H9 (cell line): ENCODE measurements around the gene PNPLA6. TPM values are rescaled to one million over a fixed set of nuclear protein-coding genes. Genes with fewer than 3 reads are reported as not detected.

Experiments
- DNase-seq: peaks from one replicate; pipeline ENCODE4 v3.0.0-alpha.2; 2017
- H2AFZ ChIP-seq: one replicate; pipeline ENCODE4 v1.6.1; 2013; ENCODE audit warnings: mild to moderate bottlenecking, low read length, control low read depth, moderate library complexity
- H2AK5ac ChIP-seq: 2 replicates; pipeline ENCODE4 v1.6.1; 2013; ENCODE audit warnings: low read length, control low read depth, mixed read lengths; ENCODE audit not compliant: insufficient read length
- H2BK120ac ChIP-seq: one replicate; pipeline ENCODE4 v1.6.1; 2013; ENCODE audit warnings: low read depth, mild to moderate bottlenecking, low read length, control low read depth, inconsistent platforms; ENCODE audit not compliant: poor library complexity, severe bottlenecking
- H2BK12ac ChIP-seq: 2 replicates; pipeline ENCODE4 v1.6.1; 2013; ENCODE audit warnings: low read length, control low read depth, mixed read lengths, low read depth; ENCODE audit not compliant: insufficient read length
- H2BK15ac ChIP-seq: 2 replicates; pipeline ENCODE4 v1.6.1; 2013; ENCODE audit warnings: low read depth, low read length, control low read depth
- H2BK20ac ChIP-seq: one replicate; pipeline ENCODE4 v1.6.1; 2013; ENCODE audit warnings: low read depth, mild to moderate bottlenecking, low read length, control low read depth, inconsistent platforms; ENCODE audit not compliant: poor library complexity, severe bottlenecking
- H2BK5ac ChIP-seq: 2 replicates; pipeline ENCODE4 v1.6.1; 2013; ENCODE audit warnings: low read length, control low read depth, mixed read lengths; ENCODE audit not compliant: insufficient read length
- H3K14ac ChIP-seq: 2 replicates; pipeline ENCODE4 v1.6.1; 2013; ENCODE audit warnings: low read length, control low read depth; ENCODE audit not compliant: insufficient read depth
- H3K18ac ChIP-seq: 2 replicates; pipeline ENCODE4 v1.6.1; 2013; ENCODE audit warnings: low read depth, mild to moderate bottlenecking, mixed read lengths, low read length, control low read depth; ENCODE audit not compliant: insufficient read length
- H3K23ac ChIP-seq: 2 replicates; pipeline ENCODE4 v1.6.1; 2013; ENCODE audit warnings: low read length, control low read depth, mixed read lengths, low read depth; ENCODE audit not compliant: insufficient read length
- H3K23me2 ChIP-seq: 2 replicates; pipeline ENCODE4 v1.6.1; 2013; ENCODE audit warnings: low read depth, mild to moderate bottlenecking, mixed read lengths, low read length, control low read depth; ENCODE audit not compliant: insufficient read length, poor library complexity, severe bottlenecking
- H3K27ac ChIP-seq: 2 replicates; pipeline ENCODE4 v1.5.1; 2013; ENCODE audit warnings: low read length, control low read depth, mixed read lengths, low read depth; ENCODE audit not compliant: insufficient read length
- H3K27me3 ChIP-seq: 2 replicates; pipeline ENCODE4 v1.6.1; 2013; ENCODE audit warnings: low read length, control low read depth, inconsistent platforms; ENCODE audit not compliant: insufficient read depth
- H3K4ac ChIP-seq: 2 replicates; pipeline ENCODE4 v1.6.1; 2013; ENCODE audit warnings: low read depth, mild to moderate bottlenecking, control low read depth, inconsistent platforms, low read length, moderate library complexity
- H3K4me1 ChIP-seq: 2 replicates; pipeline ENCODE4 v1.6.1; 2013; ENCODE audit warnings: low read length, control low read depth, inconsistent platforms; ENCODE audit not compliant: insufficient read depth
- H3K4me2 ChIP-seq: 2 replicates; pipeline ENCODE4 v1.6.1; 2013; ENCODE audit warnings: low read length, control low read depth, mixed read lengths; ENCODE audit not compliant: insufficient read length, insufficient read depth
- H3K56ac ChIP-seq: 2 replicates; pipeline ENCODE4 v1.6.1; 2013; ENCODE audit warnings: low read depth, mild to moderate bottlenecking, mixed read lengths, low read length, control low read depth; ENCODE audit not compliant: insufficient read length
- H3K79me1 ChIP-seq: 2 replicates; pipeline ENCODE4 v1.6.1; 2013; ENCODE audit warnings: low read depth, mild to moderate bottlenecking, moderate library complexity, low read length, control low read depth, inconsistent platforms; ENCODE audit not compliant: insufficient read depth, poor library complexity, severe bottlenecking
- H3K79me2 ChIP-seq: 2 replicates; pipeline ENCODE4 v1.6.1; 2013; ENCODE audit warnings: low read length, control low read depth, inconsistent platforms; ENCODE audit not compliant: insufficient read depth
- H3K9ac ChIP-seq: 2 replicates; pipeline ENCODE4 v1.6.1; 2013; ENCODE audit warnings: low read length, control low read depth, mixed read lengths; ENCODE audit not compliant: insufficient read length; ENCODE audit errors: extremely low read depth
- H3K9me3 ChIP-seq: one replicate; pipeline ENCODE4 v1.6.1; 2013; ENCODE audit warnings: low read depth, low read length, inconsistent platforms; ENCODE audit not compliant: control insufficient read depth
- H3T11ph ChIP-seq: one replicate; pipeline ENCODE4 v1.6.1; 2013; ENCODE audit warnings: mild to moderate bottlenecking, low read length, control low read depth, inconsistent platforms
- H4K20me1 ChIP-seq: one replicate; pipeline ENCODE4 v1.6.1; 2013; ENCODE audit not compliant: control insufficient read depth, insufficient read length, insufficient read depth
- H4K5ac ChIP-seq: 2 replicates; pipeline ENCODE4 v1.6.1; 2013; ENCODE audit warnings: low read depth, mild to moderate bottlenecking, mixed read lengths, low read length, control low read depth; ENCODE audit not compliant: insufficient read length
- H4K8ac ChIP-seq: replicated peaks from 2 replicates; pipeline ENCODE4 v1.6.1; 2013; ENCODE audit warnings: low read length, control low read depth, mixed read lengths, low read depth; ENCODE audit not compliant: insufficient read length
- H4K91ac ChIP-seq: 2 replicates; pipeline ENCODE4 v1.6.1; 2013; ENCODE audit warnings: low read depth, mild to moderate bottlenecking, moderate library complexity, mixed read lengths, low read length, control low read depth; ENCODE audit not compliant: insufficient read length
- H3K27ac Mint-ChIP-seq, 3 experiments: 2 replicates in 2 of 3; 3 replicates in 1 of 3; pipeline ENCODE4 v1.8.0; 2020 to 2021; ENCODE audit warnings: mixed read lengths in 3 of 3, mild to moderate bottlenecking in 1 of 3, moderate library complexity in 1 of 3
- H3K27me3 Mint-ChIP-seq: 2 replicates; pipeline ENCODE4 v1.8.0; 2021; ENCODE audit warnings: low read depth, mild to moderate bottlenecking, moderate library complexity, mixed read lengths
- H3K36me3 Mint-ChIP-seq, 3 experiments: 2 replicates in 2 of 3; 3 replicates in 1 of 3; pipeline ENCODE4 v1.8.0; 2020 to 2021; ENCODE audit warnings: low read depth in 3 of 3, mixed read lengths in 3 of 3; ENCODE audit not compliant: insufficient read depth in 1 of 3
- H3K4me1 Mint-ChIP-seq, 2 experiments: 2 replicates each; pipeline ENCODE4 v1.8.0; 2020; ENCODE audit warnings: mixed read lengths in 2 of 2
- H3K4me3 Mint-ChIP-seq, 2 experiments: 2 replicates in 1 of 2; 3 replicates in 1 of 2; pipeline ENCODE4 v1.8.0; 2020 to 2021; ENCODE audit warnings: mild to moderate bottlenecking in 2 of 2, mixed read lengths in 2 of 2, moderate library complexity in 1 of 2
- H3K9me3 Mint-ChIP-seq, 2 experiments: 2 replicates in 1 of 2; 3 replicates in 1 of 2; pipeline ENCODE4 v1.8.0; 2020; ENCODE audit warnings: mild to moderate bottlenecking in 2 of 2, mixed read lengths in 2 of 2, moderate library complexity in 1 of 2
- WGBS: extraction: QIAGEN DNeasy Blood & Tissue Kit; methylation state at CpG from one replicate; pipeline ENCODE4 v1.1.7; 2013; ENCODE audit warnings: missing lambda C conversion rate, low lambda C conversion rate, mixed read lengths; ENCODE audit not compliant: insufficient read length; ENCODE audit errors: extremely low coverage; 5-methylcytosine and 5-hydroxymethylcytosine counted together
- total RNA-seq: library from RNA; stranded (reverse); gene quantifications from 2 replicates; pipeline ENCODE4 v1.2.1, GENCODE V29; 2021
- TF ChIP-seq, protein P1 (sequence below): fragments of 200-600 bp; sonication (generic); conservative IDR thresholded peaks from 3 replicates; pipeline ENCODE4 v1.8.0; 2021; ENCODE audit warnings: antibody characterized with exemption, mild to moderate bottlenecking

Gene PNPLA6
- total RNA-seq, 1 experiment from 2014 or later, result 130 TPM

DNA sequence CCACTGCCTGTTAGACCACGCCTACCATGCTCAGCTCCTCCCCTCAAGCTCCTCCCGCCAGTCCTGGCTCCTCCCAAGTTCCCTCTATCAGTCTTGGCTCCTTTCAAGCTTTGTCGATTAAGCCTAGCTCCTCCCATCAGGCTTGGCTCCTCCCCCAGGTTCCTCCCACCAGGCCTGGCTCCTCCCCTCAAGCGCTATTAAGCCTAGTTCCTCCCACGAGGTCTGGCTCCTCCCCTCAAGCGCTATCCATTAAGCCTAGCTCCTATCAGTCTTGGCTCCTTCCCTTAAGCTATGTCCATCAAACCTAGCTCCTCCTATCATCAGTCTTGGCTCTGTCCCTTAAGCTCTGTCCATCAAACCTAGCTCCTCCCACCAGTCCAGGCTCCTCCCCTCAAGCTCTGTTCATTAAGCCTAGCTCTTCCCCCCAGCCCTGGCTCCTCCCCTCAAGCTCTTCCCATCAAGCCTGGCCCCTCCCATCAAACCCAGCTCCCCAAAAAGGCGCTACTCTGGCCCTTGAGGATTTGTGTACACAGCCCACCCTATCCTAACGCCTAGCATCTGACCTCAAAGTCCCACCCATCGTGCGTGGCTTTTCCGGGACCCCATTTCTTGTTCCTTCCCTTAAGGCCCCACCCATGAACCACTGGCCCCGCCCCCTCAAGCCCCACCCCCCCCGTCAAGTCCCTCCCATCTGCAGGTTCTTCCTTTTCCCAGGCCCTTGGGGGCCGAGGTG lies 70.1 kb downstream of the PNPLA6 start:
- Histone ChIP-seq H2AFZ (no peak overlapping the region), H3T11ph (no peak overlapping the region), H2BK12ac (no peak overlapping the region), H3K23ac (no peak overlapping the region), H3K4me1 (no peaks in the 10 kb centered on the region; the same call in 1 of the 2 replicates), H4K8ac (no peak overlapping the region), H3K27me3 (no peaks in the 10 kb centered on the region), H3K27ac (no peak overlapping the region), H3K4ac (no peak overlapping the region), H4K5ac (no peak overlapping the region), H3K79me1 (peaks cover 5% of the 10 kb centered on the region), H3K9me3 (no peaks in the 10 kb centered on the region), H2AK5ac (no peak overlapping the region), H3K4me2 (no peak overlapping the region), H3K23me2 (no peaks in the 10 kb centered on the region), H3K9ac (no peak overlapping the region), H3K14ac (no peak overlapping the region), H2BK15ac (no peak overlapping the region), H2BK120ac (no peak overlapping the region), H3K18ac (no peak overlapping the region), H2BK20ac (no peak overlapping the region), H3K79me2 (no peaks in the 10 kb centered on the region), H4K91ac (no peak overlapping the region), H2BK5ac (no peak overlapping the region), H4K20me1 (no peaks in the 10 kb centered on the region), H3K56ac (no peak overlapping the region)
- Mint-ChIP-seq H3K27me3 (peaks cover 1% of the 10 kb centered on the region; the same call in 1 of the 2 replicates), H3K27ac (peak overlapping the region in 2 of 3 experiments; percentile 40 to 82; a peak in 3 of 7 replicates), H3K9me3 (peaks cover 0 to 2% of the 10 kb centered on the region in 2 experiments; a peak in 1 of 5 replicates), H3K4me3 (peak overlapping the region in 1 of 2 experiments; percentile 45; a peak in 1 of 5 replicates), H3K4me1 (peaks cover 5 to 23% of the 10 kb centered on the region in 2 experiments), H3K36me3 (peaks cover 8 to 29% (median 27%) of the 10 kb centered on the region in 3 experiments)
- no CpG with 5 or more reads among the region's 14 CpGs for WGBS
- DNase-seq, result peak; percentile 84
- TF ChIP-seq, protein P1, sequence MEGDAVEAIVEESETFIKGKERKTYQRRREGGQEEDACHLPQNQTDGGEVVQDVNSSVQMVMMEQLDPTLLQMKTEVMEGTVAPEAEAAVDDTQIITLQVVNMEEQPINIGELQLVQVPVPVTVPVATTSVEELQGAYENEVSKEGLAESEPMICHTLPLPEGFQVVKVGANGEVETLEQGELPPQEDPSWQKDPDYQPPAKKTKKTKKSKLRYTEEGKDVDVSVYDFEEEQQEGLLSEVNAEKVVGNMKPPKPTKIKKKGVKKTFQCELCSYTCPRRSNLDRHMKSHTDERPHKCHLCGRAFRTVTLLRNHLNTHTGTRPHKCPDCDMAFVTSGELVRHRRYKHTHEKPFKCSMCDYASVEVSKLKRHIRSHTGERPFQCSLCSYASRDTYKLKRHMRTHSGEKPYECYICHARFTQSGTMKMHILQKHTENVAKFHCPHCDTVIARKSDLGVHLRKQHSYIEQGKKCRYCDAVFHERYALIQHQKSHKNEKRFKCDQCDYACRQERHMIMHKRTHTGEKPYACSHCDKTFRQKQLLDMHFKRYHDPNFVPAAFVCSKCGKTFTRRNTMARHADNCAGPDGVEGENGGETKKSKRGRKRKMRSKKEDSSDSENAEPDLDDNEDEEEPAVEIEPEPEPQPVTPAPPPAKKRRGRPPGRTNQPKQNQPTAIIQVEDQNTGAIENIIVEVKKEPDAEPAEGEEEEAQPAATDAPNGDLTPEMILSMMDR, result no peak
